HCT116 (cell line): ENCODE results near the gene TMEM130. TPM values are rescaled to one million over a fixed set of nuclear protein-coding genes. Genes with fewer than 3 reads are reported as not detected.

Experiments used
- ATAC-seq: fragments of 200-7000 bp; cut with Tn5 transposase; 2 replicates; pipeline ENCODE4 v1.9.1; 2020; ENCODE audit warnings: mild to moderate bottlenecking, moderate library complexity
- BruUV-seq: library from RNA; stranded (reverse); fragments of 400-500 nt; replicated peaks from 2 replicates; lab custom pipeline; 2021; lab: Mats Ljungman, UMichigan
- CTCF ChIA-PET: fragments of 300-600 bp; sonication (Branson Sonifier 250); formaldehyde crosslinking; loops from one replicate; lab custom pipeline; 2021; ENCODE audit warnings: antibody characterized with exemption; lab: Charles Lee
- POLR2A ChIA-PET: fragments of 300-600, 350-600 bp; sonication (Branson Sonifier 250); formaldehyde crosslinking; loops from one replicate; lab custom pipeline; 2021; ENCODE audit warnings: antibody characterized with exemption; lab: Charles Lee
- RAD21 ChIA-PET, 2 experiments: fragments of 300-600 bp; sonication (Branson Sonifier 250); formaldehyde crosslinking; loops; one replicate each; lab custom pipeline; 2023; ENCODE audit warnings: low total read pairs in 2 of 2; ENCODE audit not compliant: uncharacterized antibody in 2 of 2, unreplicated experiment in 2 of 2, low non-redundant PET in 1 of 2; lab: Charles Lee
- DNase-seq: peaks from one replicate; pipeline ENCODE4 v3.0.0-alpha.2; 2010; ENCODE audit warnings: low read depth, low spot score
- H2AFZ ChIP-seq: fragments of 200-600 bp; shearing (Covaris generic), sonication (generic); 2 replicates; pipeline ENCODE4 v1.6.1; 2017; ENCODE audit warnings: low read depth, mixed run types, mixed read lengths, antibody characterized with exemption, low read length; ENCODE audit not compliant: poor library complexity, severe bottlenecking
- H3K27ac ChIP-seq: 2 replicates; pipeline ENCODE4 v1.5.1; 2012; ENCODE audit warnings: low read depth, low read length
- H3K27me3 ChIP-seq: fragments of 200-600 bp; sonication (generic); 2 replicates; pipeline ENCODE4 v1.6.1; 2016; ENCODE audit warnings: mixed run types, low read length, mixed read lengths; ENCODE audit not compliant: insufficient read depth
- H3K36me3 ChIP-seq, 2 experiments: fragments of 200-500 bp in 1 of 2; fragments of 200-600 bp in 1 of 2; sonication (Bioruptor generic) in 1 of 2; sonication (generic) in 1 of 2; 2 replicates each; pipeline versions ENCODE4 v1.5.1 to v1.6.1; 2014 to 2016; ENCODE audit warnings: low read length in 2 of 2, inconsistent platforms in 1 of 2, mixed read lengths in 1 of 2, mixed run types in 1 of 2; ENCODE audit not compliant: insufficient read depth in 2 of 2, control insufficient read depth in 1 of 2
- H3K4me1 ChIP-seq, 2 experiments: fragments of 200-600 bp in 1 of 2; sonication (generic) in 1 of 2; 2 replicates each; pipeline versions ENCODE4 v1.5.1 to v1.6.1; 2012 to 2017; ENCODE audit warnings: low read length in 2 of 2, inconsistent platforms in 1 of 2, mild to moderate bottlenecking in 1 of 2, mixed read lengths in 1 of 2, mixed run types in 1 of 2, moderate library complexity in 1 of 2; ENCODE audit not compliant: insufficient read depth in 2 of 2, control insufficient read depth in 1 of 2
- H3K4me2 ChIP-seq: fragments of 200-600 bp; sonication (generic); 2 replicates; pipeline ENCODE4 v1.6.1; 2017; ENCODE audit warnings: mixed run types, low read length, mixed read lengths
- H3K4me3 ChIP-seq, 2 experiments: fragments of 200-600 bp in 1 of 2; sonication (generic) in 1 of 2; replicated peaks in 1 of 2; 2 replicates each; pipeline ENCODE4 v1.5.1; 2011 to 2016; ENCODE audit warnings: low read length in 2 of 2, control low read depth in 1 of 2, low read depth in 1 of 2, mild to moderate bottlenecking in 1 of 2, mixed read lengths in 1 of 2, mixed run types in 1 of 2
- H3K79me2 ChIP-seq: fragments of 200-600 bp; sonication (generic); 2 replicates; pipeline ENCODE4 v1.6.1; 2017; ENCODE audit warnings: mild to moderate bottlenecking, mixed run types, low read length, moderate library complexity, mixed read lengths; ENCODE audit not compliant: insufficient read depth
- H3K9ac ChIP-seq: fragments of 200-600 bp; sonication (generic); 2 replicates; pipeline ENCODE4 v1.6.1; 2016; ENCODE audit warnings: low read length, mixed read lengths
- H3K9me2 ChIP-seq: fragments of 200-600 bp; sonication (generic), shearing (Covaris generic); 2 replicates; pipeline ENCODE4 v1.6.1; 2017; ENCODE audit warnings: mixed run types, mild to moderate bottlenecking, moderate library complexity; ENCODE audit not compliant: insufficient read depth
- H3K9me3 ChIP-seq, 2 experiments: fragments of 200-500 bp in 1 of 2; fragments of 200-600 bp in 1 of 2; sonication (Bioruptor generic) in 1 of 2; sonication (generic) in 1 of 2; 2 replicates each; pipeline ENCODE4 v1.6.1; 2014 to 2017; ENCODE audit warnings: low read length in 2 of 2, mixed read lengths in 2 of 2, inconsistent platforms in 1 of 2, low read depth in 1 of 2, mild to moderate bottlenecking in 1 of 2, mixed run types in 1 of 2, moderate library complexity in 1 of 2; ENCODE audit not compliant: control insufficient read depth in 1 of 2, insufficient read depth in 1 of 2
- H4K20me1 ChIP-seq: fragments of 200-600 bp; sonication (generic), shearing (Covaris generic); 2 replicates; pipeline ENCODE4 v1.6.1; 2017; ENCODE audit warnings: mixed run types, mild to moderate bottlenecking, moderate library complexity; ENCODE audit not compliant: insufficient read depth
- CBX3 ChIP-seq: IDR thresholded peaks from 2 replicates; pipeline ENCODE4 v1.6.1; 2012; ENCODE audit warnings: low read depth
- EGR1 ChIP-seq: IDR thresholded peaks from 2 replicates; pipeline ENCODE4 v1.6.1; 2012; ENCODE audit warnings: low read depth
- EZH2 ChIP-seq: fragments of 200-600 bp; sonication (generic); IDR thresholded peaks from 2 replicates; pipeline ENCODE4 v1.6.1; 2017; ENCODE audit warnings: antibody characterized with exemption, mixed run types
- EZH2phosphoT487 ChIP-seq: fragments of 200-600 bp; IDR thresholded peaks from 2 replicates; pipeline ENCODE4 v1.6.1; 2018; ENCODE audit warnings: antibody characterized with exemption, borderline replicate concordance
- FOSL1 ChIP-seq: IDR thresholded peaks from 2 replicates; pipeline ENCODE4 v1.6.1; 2012; ENCODE audit warnings: low read depth
- POLR2A ChIP-seq: IDR thresholded peaks from 2 replicates; pipeline ENCODE4 v1.7.0; 2011; ENCODE audit warnings: borderline replicate concordance; ENCODE audit not compliant: insufficient read depth, insufficient read length; ENCODE audit errors: extremely low read depth
- POLR2AphosphoS5 ChIP-seq: IDR thresholded peaks from 2 replicates; pipeline ENCODE4 v1.6.1; 2011; ENCODE audit warnings: mild to moderate bottlenecking, low read depth, low read length, moderate library complexity
- SRF ChIP-seq: IDR thresholded peaks from 2 replicates; pipeline ENCODE4 v1.6.1; 2012; ENCODE audit warnings: low read depth
- TCF7L2 ChIP-seq: IDR thresholded peaks from 2 replicates; pipeline ENCODE4 v1.7.0; 2011; ENCODE audit warnings: borderline replicate concordance, inconsistent platforms; ENCODE audit not compliant: insufficient read depth, insufficient read length; ENCODE audit errors: extremely low read depth
- intact Hi-C: fragments of 100-400 bp; cut with micrococcal nuclease; formaldehyde crosslinking; loops from 2 replicates; pipeline ENCODE4 v1.10.0; 2022
- total RNA-seq: library from RNA; stranded (reverse); gene quantifications from one replicate; pipeline ENCODE4 v1.2.1, GENCODE V29; 2021; ENCODE audit not compliant: unreplicated experiment
- TF ChIP-seq, protein P1 (sequence below): IDR thresholded peaks from 2 replicates; pipeline ENCODE4 v1.6.1; 2012
- TF ChIP-seq, protein P2 (sequence below): IDR thresholded peaks from 2 replicates; pipeline ENCODE4 v1.6.1; 2011; ENCODE audit warnings: mild to moderate bottlenecking, low read length, moderate library complexity; ENCODE audit not compliant: insufficient replicate concordance; ENCODE audit errors: extremely low read depth

TMEM130 gene
- total RNA-seq, 1 experiment from 2014 or later, result not detected

DNA sequence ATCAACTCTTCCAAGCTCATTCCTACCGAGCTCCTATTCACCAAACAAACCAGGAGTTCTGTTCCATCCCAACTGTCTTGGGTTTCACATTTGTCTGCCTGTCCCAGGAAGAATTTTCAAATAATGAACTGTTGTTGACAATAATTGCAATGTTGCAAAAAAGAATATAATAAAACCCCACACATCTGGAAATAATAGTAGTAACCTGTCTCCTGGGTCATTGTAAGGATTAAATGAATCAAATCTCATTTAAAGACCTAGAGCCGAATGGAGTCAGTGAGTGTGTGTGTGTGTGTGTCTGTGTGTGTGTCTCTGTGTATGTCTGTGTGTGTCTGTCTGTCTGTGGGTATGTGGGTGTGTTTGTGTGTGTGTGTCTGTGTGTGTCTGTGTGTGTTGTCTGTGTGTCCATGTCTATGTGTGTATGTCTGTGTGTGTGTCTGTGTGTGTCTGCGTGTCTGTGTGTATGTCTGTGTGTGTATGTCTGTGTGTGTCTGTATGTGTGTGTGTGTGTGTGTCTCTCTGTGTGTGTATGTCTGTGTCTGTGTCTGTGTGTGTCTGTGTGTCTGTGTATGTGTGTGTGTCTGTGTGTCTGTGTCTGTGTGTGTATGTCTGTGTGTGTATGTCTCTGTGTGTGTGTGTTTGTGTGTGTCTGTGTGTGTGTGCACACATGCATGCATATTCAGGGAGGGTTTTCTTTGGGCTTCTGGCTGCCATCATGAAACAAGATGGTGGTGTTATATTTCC lies 52.7 kb downstream of the TMEM130 start:
- Histone ChIP-seq H3K9me2 (no peaks in the 10 kb centered on the region), H3K27me3 (no peaks in the 10 kb centered on the region), H3K36me3 (no peaks in the 10 kb centered on the region), H4K20me1 (no peaks in the 10 kb centered on the region), H2AFZ (no peak overlapping the region), H3K4me3 (no peak overlapping the region), H3K4me1 (peaks cover 41 to 59% of the 10 kb centered on the region in 2 experiments), H3K4me2 (no peak overlapping the region), H3K27ac (no peak overlapping the region), H3K79me2 (no peaks in the 10 kb centered on the region), H3K9ac (no peak overlapping the region), H3K9me3 (no peaks in the 10 kb centered on the region)
- CTCF ChIA-PET, result no interaction called here
- intact Hi-C loops, result no loop called here
- POLR2A ChIA-PET, result no interaction called here
- TF ChIP-seq EGR1, result no peak
- TF ChIP-seq EZH2phosphoT487, result no peak
- no peak for TF ChIP-seq SRF
- TF ChIP-seq POLR2A, result no peak
- no peak for TF ChIP-seq POLR2AphosphoS5
- TF ChIP-seq EZH2, result no peak
- TF ChIP-seq, protein P1, sequence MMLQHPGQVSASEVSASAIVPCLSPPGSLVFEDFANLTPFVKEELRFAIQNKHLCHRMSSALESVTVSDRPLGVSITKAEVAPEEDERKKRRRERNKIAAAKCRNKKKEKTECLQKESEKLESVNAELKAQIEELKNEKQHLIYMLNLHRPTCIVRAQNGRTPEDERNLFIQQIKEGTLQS, result no peak
- TF ChIP-seq TCF7L2, result no peak
- TF ChIP-seq CBX3, result no peak
- TF ChIP-seq, protein P2, sequence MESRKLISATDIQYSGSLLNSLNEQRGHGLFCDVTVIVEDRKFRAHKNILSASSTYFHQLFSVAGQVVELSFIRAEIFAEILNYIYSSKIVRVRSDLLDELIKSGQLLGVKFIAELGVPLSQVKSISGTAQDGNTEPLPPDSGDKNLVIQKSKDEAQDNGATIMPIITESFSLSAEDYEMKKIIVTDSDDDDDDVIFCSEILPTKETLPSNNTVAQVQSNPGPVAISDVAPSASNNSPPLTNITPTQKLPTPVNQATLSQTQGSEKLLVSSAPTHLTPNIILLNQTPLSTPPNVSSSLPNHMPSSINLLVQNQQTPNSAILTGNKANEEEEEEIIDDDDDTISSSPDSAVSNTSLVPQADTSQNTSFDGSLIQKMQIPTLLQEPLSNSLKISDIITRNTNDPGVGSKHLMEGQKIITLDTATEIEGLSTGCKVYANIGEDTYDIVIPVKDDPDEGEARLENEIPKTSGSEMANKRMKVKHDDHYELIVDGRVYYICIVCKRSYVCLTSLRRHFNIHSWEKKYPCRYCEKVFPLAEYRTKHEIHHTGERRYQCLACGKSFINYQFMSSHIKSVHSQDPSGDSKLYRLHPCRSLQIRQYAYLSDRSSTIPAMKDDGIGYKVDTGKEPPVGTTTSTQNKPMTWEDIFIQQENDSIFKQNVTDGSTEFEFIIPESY, result no peak
- no peak for TF ChIP-seq FOSL1
- no peak for ATAC-seq
- no TSS peak for BruUV-seq
- no peak for DNase-seq
- RAD21 ChIA-PET, result interaction anchor here in 1 of 2 experiments (0.6 kb wide), 1 partner anchor 81 kb away, joined by 3 read pairs; no protein-coding TSS in a partner anchor
